Fibroblast of skin of right quadriceps (primary cell): ENCODE data around the gene CA12.

Experiments
- DNase-seq: peaks from one replicate; pipeline ENCODE4 v3.0.0-alpha.2; 2013

CA12 gene

DNA sequence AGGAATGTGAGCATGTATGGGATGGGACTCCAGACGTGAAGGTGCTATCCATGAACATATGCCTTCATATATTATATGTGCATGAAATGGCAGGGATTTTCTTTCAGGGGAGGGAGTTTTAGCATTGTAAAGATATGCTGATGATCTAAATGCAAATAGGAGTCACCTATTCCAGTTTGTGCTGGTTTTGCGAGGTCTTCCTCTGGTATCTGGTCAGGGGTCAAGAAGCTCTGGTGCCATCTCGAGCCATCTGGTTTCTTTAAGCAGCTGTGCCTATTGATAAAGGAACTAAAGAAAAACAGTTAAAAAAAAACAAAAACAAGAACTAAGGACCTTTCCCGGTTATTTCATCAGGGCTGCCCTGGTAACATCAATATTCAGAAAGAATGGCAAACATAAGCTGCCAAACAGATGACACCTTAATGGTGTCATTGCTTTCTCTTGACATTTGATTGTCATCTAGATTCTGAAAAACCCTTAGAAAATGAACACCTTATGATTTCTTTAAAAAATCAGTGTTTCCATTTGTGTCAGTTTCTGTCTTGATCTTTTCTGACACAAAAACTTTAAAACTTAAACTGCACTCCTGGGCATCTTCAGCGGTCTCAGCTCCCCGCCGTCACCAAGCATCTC, 81.6 kb downstream of the CA12 start:
- DNase-seq = no peak

DNA sequence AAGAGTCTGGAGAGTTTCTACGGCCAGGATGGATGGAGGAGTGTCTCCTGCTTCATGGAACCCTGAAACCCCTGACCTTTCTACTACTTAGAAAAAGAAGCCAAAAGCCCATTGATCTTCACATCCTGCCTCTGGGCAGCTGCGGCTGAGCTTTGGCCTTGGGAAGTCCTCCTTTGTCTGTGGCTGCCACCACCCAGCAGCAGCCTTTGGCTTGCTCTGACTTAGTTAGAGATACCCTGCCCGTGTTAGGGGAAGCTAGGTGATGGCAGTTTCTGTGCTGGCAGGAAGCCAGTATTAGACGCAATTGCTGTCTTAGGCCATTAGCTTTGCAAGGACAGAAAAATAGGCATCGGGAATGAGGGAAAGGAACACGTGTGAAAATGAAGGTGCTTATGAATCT, 85.5 kb downstream of the CA12 start:
- DNase-seq = no peak

DNA sequence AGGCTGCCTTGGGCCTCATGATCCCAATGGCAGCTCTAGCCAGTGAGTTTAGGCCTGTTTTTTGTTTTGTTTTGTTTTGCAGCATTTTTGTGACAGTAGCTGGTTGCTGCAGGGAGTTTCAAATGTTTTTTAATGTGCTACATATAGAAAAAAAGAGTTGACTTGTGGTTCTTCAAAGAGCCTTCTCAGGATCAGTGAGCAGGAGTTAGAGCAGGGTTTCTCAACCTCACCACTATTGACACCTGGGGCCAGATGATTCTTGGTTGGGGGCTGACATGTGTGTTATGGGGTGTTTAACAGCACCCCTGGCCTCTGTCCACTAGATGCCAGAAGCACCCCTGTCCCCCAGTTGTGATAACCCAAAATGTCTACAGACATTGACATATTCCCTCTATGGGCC, 86.3 kb downstream of the CA12 start:
- no peak for DNase-seq

DNA sequence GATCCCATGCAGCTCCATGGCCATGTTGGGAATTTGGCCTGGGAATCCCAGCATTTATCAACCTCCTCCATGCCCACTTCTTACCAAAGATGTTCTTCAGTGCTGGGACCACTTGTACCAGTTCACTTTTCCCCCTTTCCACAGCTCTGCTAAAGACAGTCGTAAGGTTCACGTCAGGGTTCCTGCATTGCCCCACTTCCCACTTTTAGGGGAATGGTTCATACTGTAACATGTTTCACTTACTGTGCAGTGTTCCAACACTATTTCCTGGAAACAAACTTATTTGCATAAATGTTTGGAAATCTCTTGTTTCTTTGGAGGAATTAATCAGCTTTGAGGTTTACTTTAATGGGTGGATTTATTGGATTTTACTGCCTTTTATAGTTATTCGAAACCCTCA, 87.3 kb downstream of the CA12 start:
- DNase-seq = no peak

DNA sequence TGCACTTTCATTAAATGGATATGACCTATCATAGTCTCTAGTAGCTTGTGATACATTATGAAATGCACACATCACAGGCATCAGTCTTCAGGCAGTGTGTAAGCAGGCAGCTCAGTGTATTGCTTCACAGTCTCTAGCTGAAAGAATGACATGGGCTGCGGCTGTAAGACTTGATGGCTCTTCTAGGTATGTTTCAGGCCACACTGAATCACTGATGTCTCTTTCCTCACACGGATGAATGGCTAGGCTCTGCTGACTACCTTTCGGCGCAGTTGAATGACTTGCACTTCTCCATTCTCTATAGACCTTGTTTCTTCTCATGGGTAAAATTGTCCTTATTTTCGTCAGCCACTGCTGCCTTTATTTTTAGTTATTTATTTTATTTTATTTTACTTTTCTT, 88.9 kb downstream of the CA12 start:
- DNase-seq = peak; percentile 53

- no peak for DNase-seq
These were observed 89.4 kb downstream of the CA12 start for GRCh38 chr15:63292241-63292640.

DNA sequence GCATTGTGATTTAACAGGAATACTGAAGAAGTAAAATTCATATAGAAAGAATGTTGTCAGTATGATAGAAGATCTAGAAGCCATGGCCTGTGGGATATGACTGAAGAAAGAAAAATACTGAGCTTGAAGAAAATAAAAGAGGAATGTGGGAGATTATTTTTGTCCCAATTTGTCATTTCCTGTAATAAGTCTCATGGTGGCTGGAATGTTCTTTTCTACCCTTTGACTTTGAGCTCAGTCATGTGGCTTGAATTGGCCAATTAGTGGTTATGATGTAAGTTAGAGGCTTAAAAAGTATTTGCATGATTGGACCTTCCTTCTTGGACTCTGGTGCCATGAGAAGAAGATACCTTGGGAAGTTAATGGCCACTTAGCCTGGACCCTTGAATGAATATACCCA, 90.1 kb downstream of the CA12 start:
- peak; percentile 96 for DNase-seq

DNA sequence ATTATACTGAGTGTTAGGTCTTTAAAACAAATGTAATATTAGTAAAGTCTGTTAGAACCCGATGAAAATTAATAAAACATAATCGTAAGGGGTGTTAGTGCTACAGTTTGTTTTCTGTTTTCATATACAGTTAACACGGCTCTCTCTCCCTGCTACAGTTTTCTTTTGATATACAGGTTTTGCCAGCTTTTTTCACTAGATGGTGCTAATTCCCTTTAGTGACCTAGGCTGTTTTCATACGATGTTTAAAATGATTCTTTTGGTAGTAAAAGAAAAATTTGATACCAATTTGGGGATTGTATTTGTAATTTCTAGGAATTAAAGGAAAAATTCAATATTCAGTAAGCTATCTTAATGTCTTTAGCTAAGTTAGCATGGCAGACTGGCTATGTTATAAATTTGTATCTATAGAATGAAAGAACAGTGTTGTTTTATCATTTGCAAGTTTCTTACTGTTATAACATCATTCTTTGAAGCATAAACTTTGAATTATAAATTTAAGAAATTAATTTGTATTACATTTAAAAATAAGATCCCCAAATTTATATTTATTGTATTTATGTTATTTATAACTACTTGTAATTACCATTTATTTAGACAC, 92.8 kb downstream of the CA12 start:
- peak; percentile 66 for DNase-seq

- DNase-seq = peak; percentile 9
These were observed 93.3 kb downstream of the CA12 start for GRCh38 chr15:63288342-63288741.

GRCh38 chr15:63287109-63287508, 94.5 kb downstream of the CA12 start:
- DNase-seq = peak; percentile 29

- DNase-seq = no peak
These were observed 97.3 kb downstream of the CA12 start for GRCh38 chr15:63284335-63284734.

- no peak for DNase-seq
These were observed 98.5 kb downstream of the CA12 start for GRCh38 chr15:63283126-63283525.

DNA sequence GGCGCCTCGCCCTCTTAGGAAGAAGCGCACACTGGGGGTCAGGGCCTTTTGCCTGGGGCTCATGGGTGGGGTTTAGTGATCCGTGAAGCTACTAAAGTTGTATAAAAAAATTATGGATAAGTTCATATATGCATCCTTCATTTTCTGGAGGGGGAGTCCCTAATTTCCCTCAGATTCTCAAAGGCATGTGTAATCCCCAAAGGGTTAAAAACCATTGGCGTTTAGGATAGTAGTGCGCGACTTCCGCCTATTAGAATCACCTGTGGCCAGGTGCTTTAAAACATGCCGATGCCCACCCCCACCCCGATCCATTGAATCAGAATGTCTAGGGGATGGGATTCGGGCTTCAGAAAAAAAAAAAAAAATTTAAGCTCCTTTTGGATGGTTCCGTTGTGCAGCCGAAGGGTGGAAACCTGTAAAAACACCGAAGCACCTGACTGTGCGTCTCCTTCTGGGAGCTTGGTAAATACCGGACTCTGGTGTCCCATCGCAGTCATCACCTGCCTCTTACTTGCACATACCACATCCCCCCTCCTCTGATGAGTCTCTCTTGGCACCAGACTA, 103.7 kb downstream of the CA12 start:
- no peak for DNase-seq

GRCh38 chr15:63277038-63277892, 104.4 kb downstream of the CA12 start, which contains the start of gene APH1B:
Gene APH1B, plus strand, starts transcription at chr15:63277605. Its CDS starts 19 bp downstream, at chr15:63277624.
- peak; percentile 73 for DNase-seq

GRCh38 chr15:63276342-63277037, 105.2 kb downstream of the CA12 start:
- no peak for DNase-seq

DNA sequence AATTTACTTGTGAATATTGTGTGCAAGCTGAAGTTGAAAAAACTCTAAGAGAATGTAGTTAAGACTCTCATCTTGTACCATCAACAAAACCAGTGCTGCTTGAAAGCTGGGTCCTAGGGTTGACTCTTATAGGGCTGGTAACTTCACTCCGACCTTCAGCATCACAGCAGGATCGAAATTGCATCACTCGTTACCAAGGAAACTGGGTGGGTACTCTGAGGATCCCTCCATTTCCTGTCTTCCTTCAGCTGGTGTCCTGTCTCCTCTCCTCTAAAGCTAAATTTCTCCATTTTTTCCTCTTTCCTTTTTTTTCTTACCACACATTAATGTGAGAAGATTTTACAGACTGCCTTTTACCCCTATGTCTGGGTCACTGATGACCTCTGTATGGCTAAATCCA, 107.2 kb downstream of the CA12 start:
- DNase-seq = no peak
